AG10803 (cell line): Measurements from ENCODE around the gene AKAP7.

ENCODE experiments used
- DNase-seq: peaks from one replicate; pipeline ENCODE4 v3.0.0; 2010; ENCODE audit warnings: low read depth
- H3K4me3 ChIP-seq: 2 replicates; pipeline ENCODE4 v1.5.1; 2011; ENCODE audit warnings: mild to moderate bottlenecking, low read length, control low read depth
- TF ChIP-seq, protein P1 (sequence below): conservative IDR thresholded peaks from 2 replicates; pipeline ENCODE4 v1.5.1; 2011; ENCODE audit warnings: mild to moderate bottlenecking, low read length, control low read depth, inconsistent platforms

AKAP7 gene

DNA sequence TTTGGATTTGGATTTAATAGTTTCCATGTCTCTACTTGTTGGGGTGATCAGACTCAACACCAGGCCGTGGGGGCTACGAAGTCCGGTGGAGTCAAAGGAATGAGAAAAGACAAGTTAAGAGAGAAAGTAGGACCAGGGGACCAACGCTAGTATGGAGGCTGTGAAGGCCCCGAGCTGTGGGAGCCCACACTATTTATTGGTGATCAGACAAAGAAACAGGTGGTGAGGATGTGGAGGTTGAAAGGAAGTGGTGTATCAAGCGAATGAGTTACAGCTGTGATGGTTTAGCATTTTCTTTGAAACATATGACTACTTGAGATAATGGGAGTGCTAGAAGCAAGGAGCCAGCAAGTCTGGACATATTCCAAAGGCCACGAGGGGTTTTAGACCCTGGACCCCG, 62.4 kb downstream of the AKAP7 start:
- DNase-seq, result no peak

DNA sequence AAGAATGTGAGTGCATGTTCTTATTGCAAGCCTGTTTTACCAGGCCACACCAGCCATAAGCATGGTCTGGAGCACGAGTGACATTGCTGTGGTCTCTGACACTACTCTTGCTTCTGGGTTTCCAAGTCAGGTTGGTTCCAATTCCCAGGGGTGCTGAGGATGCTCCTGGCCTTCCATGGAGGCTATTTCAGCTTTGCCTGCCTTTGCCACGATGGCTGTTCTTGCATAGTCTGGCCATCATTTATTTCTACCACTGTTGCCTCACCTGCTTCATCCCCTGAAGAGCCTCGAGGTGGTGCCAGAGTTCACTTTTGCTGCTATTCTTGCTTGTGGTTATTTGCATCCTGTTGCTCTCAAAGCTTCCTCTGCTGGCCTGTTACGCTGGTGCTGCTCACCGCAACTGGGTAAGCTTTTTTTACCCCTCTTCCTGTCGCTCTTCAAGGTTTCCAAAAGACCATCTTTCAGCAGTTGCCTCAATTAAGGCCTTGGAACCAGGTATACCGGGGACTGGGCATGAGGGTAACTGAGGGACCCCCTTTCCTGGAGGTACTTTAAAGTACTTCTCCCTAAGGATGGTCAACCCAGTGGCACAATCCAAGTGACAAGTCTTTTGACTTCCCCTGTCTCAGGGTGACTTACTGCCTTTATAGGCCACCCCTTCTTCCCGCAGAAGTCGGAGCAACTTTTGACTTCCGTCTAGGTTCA, 64.5 kb downstream of the AKAP7 start:
- TF ChIP-seq, protein P1, sequence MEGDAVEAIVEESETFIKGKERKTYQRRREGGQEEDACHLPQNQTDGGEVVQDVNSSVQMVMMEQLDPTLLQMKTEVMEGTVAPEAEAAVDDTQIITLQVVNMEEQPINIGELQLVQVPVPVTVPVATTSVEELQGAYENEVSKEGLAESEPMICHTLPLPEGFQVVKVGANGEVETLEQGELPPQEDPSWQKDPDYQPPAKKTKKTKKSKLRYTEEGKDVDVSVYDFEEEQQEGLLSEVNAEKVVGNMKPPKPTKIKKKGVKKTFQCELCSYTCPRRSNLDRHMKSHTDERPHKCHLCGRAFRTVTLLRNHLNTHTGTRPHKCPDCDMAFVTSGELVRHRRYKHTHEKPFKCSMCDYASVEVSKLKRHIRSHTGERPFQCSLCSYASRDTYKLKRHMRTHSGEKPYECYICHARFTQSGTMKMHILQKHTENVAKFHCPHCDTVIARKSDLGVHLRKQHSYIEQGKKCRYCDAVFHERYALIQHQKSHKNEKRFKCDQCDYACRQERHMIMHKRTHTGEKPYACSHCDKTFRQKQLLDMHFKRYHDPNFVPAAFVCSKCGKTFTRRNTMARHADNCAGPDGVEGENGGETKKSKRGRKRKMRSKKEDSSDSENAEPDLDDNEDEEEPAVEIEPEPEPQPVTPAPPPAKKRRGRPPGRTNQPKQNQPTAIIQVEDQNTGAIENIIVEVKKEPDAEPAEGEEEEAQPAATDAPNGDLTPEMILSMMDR, result peak; percentile 90
- DNase-seq, result peak; percentile 72
- no peak overlapping the region for H3K4me3 ChIP-seq

More for the DNA sequence above, 62.4 kb downstream of the AKAP7 start:
- no peak overlapping the region for H3K4me3 ChIP-seq
- TF ChIP-seq, protein P1, result no peak

DNA sequence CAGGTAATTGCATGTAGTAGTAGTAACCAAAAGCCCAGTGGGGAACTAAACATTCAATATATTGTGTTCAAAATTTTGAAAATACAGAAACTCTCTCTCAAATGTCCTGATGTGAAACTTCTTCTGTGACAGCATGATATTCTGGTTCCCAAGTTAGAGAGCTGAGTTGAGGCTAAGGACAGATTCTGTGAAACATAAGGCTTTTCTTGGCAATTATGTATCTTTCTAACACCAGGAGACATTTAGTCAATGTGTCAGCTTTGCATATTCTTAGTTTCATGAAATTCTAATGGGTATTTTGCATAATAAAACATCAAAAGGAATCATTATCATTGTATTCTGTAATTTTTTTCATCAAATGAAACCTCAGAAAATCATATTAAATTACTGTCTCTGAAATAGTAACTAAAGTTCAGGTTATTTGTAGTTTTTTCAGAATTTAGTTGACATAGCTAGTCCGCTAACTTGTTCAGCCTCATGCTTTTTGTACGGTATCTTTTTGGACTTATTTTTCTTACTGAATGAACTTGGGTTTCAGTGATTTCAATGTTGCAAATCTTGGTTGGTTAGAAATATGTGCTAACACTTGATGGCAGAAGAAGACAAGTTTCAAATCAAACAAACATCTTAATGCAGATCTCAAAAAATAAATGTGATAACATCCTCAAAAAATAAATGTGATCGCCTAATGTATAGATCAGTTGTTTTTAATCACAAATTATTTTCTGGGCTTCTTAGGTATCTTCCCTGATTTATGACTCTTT, 70.4 kb downstream of the AKAP7 start:
- H3K4me3 ChIP-seq, result no peak overlapping the region
- DNase-seq, result no peak
- TF ChIP-seq, protein P1, result no peak

DNA sequence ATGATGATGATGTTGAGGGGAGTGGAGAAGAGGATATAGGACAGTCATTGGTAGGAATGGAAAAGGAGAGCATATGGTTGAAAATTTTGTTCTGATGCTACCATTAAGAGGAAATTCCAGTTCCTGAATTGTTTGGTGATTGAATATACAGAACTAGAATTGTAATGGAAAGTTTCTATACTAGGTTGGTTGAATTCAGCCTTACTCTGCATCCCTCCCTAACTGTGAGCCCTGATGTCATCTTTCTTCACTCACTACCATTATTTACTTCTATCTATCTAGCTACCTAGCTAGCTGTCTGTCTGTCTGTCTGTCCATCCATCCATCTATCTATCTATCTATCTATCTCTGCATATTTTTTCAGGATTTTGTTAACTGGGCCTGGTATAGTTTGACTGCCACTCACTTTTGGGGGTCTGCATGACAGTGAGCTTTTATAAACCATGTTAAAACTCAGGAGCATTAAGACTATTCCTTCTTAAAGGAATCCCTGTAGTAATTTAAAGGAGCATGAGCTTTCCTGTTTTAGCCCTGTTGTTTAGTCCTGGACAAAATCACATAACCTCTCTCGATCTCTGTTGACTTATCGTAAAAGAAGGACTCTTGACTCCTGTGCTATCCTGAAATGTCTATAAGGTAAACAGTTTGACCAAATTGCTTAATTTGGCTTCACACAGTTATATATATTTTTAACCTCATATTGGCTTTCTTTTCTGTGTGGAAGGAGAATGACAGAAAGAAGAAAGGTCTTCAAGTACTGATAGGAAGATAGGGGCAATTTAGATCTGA, 71.4 kb downstream of the AKAP7 start:
- TF ChIP-seq, protein P1, result no peak
- no peak for DNase-seq

DNA sequence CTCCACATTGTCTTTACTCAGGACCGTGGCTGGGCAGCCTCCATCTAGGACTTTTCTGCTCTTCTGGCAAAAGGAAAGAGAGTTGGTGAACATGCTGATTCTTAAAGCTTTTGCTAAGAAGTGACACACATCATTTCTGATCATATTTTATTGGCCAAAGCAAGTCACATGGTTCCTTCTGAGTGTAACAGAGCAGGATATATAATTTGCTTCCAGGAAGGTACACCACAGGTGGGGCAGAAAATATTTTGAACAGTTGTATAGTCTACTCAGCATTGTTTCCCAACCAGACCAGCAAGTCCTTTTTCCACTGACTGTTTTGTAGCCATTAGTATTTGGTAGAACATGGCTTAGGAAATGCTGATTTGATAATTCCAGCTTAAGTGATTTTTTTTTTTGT, 73.5 kb downstream of the AKAP7 start:
- TF ChIP-seq, protein P1, result no peak
- no peak overlapping the region for H3K4me3 ChIP-seq
- DNase-seq, result no peak

More for the DNA sequence above, 71.4 kb downstream of the AKAP7 start:
- no peak overlapping the region for H3K4me3 ChIP-seq

- TF ChIP-seq, protein P1, result no peak
- peak; percentile 69 for DNase-seq
- no peak overlapping the region for H3K4me3 ChIP-seq
Measured at GRCh38 chr6:131210469-131210868, 75.2 kb downstream of the AKAP7 start.
